ENCODE measurements around the gene RAB6B. TPM values are rescaled to one million over a fixed set of nuclear protein-coding genes. Genes with fewer than 3 reads are reported as not detected.
A peak's percentile ranks its signal among the peaks of the same experiment; 100 is the strongest.

RAB6B gene
- total RNA-seq, 1 experiment from 2014 or later: 14.1 TPM

GRCh38 chr3:133926736-133927539 lies 31.3 kb upstream of the RAB6B start:
- Histone ChIP-seq H4K20me1 (ENCODE audit: insufficient read depth) (no peaks in the 10 kb centered on the region), H3K27me3 (ENCODE audit: insufficient read depth, low read length) (no peaks in the 10 kb centered on the region; the same call in 1 of the 2 replicates), H3K27ac (ENCODE audit: low read depth, low read length) (no peak overlapping the region), H3K9ac (ENCODE audit: low read length) (no peak overlapping the region), H3K4me1 (ENCODE audit: control insufficient read depth in 1 of 2, insufficient read depth in 2 of 2, low read length in 2 of 2) (peaks cover 0 to 9% of the 10 kb centered on the region in 2 experiments; a peak in 2 of 4 replicates), H3K9me3 (ENCODE audit: control insufficient read depth in 1 of 2, insufficient read depth in 1 of 2, low read depth in 1 of 2, low read length in 2 of 2) (no peaks in the 10 kb centered on the region), H3K9me2 (ENCODE audit: insufficient read depth) (no peaks in the 10 kb centered on the region), H3K79me2 (ENCODE audit: insufficient read depth, low read length) (no peaks in the 10 kb centered on the region), H2AFZ (ENCODE audit: low read depth, low read length, poor library complexity, severe bottlenecking) (peak overlapping the region; percentile 77), H3K36me3 (ENCODE audit: control insufficient read depth in 1 of 2, insufficient read depth in 2 of 2, low read length in 2 of 2) (no peaks in the 10 kb centered on the region), H3K4me3 (replicated peaks in 1 of 2; ENCODE audit: low read depth in 1 of 2, low read length in 2 of 2) (no peak overlapping the region), H3K4me2 (ENCODE audit: low read length) (peak overlapping the region; percentile 59)
- ChIA-PET POLR2A (no interaction called here), CTCF (no interaction called here), RAD21 (ENCODE audit: low non-redundant PET in 1 of 2, low total read pairs in 2 of 2, uncharacterized antibody in 2 of 2, unreplicated experiment in 2 of 2) (no interaction called here)
- BruUV-seq (replicated peaks): no TSS peak
- TF ChIP-seq POLR2AphosphoS5 (IDR thresholded peaks at IDR 0.05; ENCODE audit: low read depth, low read length): no peak
- no peak for TF ChIP-seq EZH2phosphoT487 (IDR thresholded peaks at IDR 0.05; ENCODE audit: borderline replicate concordance)
- TF ChIP-seq RAD21 (IDR thresholded peaks at IDR 0.05; ENCODE audit: low read depth): 0 out of 2 replicates have a peak, but pooled peaks have one; percentile 6
- TF ChIP-seq REST (IDR thresholded peaks at IDR 0.05; ENCODE audit: low read depth): no peak
- no peak for TF ChIP-seq SRF (IDR thresholded peaks at IDR 0.05; ENCODE audit: low read depth)
- no peak for TF ChIP-seq ZFX (IDR thresholded peaks at IDR 0.05)
- no peak for TF ChIP-seq FOSL1 (IDR thresholded peaks at IDR 0.05; ENCODE audit: low read depth)
- TF ChIP-seq CTCF (IDR thresholded peaks at IDR 0.05 in 2 of 3, conservative IDR thresholded peaks at IDR 0.05 in 1 of 3; ENCODE audit: borderline replicate concordance in 1 of 3, insufficient read depth in 1 of 3, low read depth in 2 of 3, low read length in 2 of 3): no peak
- intact Hi-C loops (cut with micrococcal nuclease): loop anchor here (2.0 to 10.0 kb wide), 3 partner anchors 108 to 1195 kb away; no protein-coding TSS in a partner anchor
- no peak for ATAC-seq
- no peak for DNase-seq (ENCODE audit: low read depth, low spot score)

Measured in HCT116 (cell line).